ENCODE data around the gene FERMT1. TPM values are rescaled to one million over a fixed set of nuclear protein-coding genes. Genes with fewer than 3 reads are reported as not detected.

Gene FERMT1
- total and polyA plus RNA-seq, 2 of the 13 experiments (the other 11 are each of a cell fraction or from before 2014, with no cell fraction given), result 15.8 to 29.5 TPM

DNA sequence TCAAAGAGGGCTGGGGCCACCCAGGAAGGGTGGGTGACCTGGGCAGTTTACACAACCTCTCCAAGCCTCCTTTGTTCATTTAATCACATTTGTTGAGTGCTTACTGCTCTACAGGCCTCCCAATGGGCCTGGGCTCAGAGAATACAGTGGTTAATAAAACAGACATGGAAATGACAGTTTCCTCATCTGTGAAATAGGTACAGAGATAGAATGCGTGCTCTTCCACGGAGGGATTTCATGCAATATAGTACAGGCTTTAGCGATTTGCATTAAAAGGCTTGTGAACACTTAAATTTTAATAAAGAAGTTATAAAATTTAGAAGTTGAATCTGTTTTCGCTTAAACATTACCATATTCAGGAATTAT, 802 bp upstream of the FERMT1 start (continued):
- TF ChIP-seq, protein P1, sequence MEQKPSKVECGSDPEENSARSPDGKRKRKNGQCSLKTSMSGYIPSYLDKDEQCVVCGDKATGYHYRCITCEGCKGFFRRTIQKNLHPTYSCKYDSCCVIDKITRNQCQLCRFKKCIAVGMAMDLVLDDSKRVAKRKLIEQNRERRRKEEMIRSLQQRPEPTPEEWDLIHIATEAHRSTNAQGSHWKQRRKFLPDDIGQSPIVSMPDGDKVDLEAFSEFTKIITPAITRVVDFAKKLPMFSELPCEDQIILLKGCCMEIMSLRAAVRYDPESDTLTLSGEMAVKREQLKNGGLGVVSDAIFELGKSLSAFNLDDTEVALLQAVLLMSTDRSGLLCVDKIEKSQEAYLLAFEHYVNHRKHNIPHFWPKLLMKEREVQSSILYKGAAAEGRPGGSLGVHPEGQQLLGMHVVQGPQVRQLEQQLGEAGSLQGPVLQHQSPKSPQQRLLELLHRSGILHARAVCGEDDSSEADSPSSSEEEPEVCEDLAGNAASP (CRISPR knock-in tag; IDR thresholded peaks at IDR 0.05; ENCODE audit: borderline replicate concordance), result peak; percentile 65; the same call in 1 of the 2 replicates
- TF ChIP-seq NFYC (CRISPR knock-in tag; IDR thresholded peaks at IDR 0.05) (0 out of 2 replicates have a peak, but pooled peaks have one; percentile 24), ZNF577 (CRISPR knock-in tag; IDR thresholded peaks at IDR 0.05; ENCODE audit: borderline replicate concordance, low read depth) (no peak), MAFG (CRISPR knock-in tag; IDR thresholded peaks at IDR 0.05) (no peak), ZMYM4 (CRISPR knock-in tag; IDR thresholded peaks at IDR 0.05) (no peak), ZNF883 (CRISPR knock-in tag; IDR thresholded peaks at IDR 0.05; ENCODE audit: not compliant biosample characterization) (no peak), ZNF629 (CRISPR knock-in tag; conservative IDR thresholded peaks at IDR 0.05) (peak; percentile 98), GATAD2A (CRISPR knock-in tag; IDR thresholded peaks at IDR 0.05) (peak; percentile 43; the same call in 1 of the 2 replicates), ZBTB21 (CRISPR knock-in tag; IDR thresholded peaks at IDR 0.05) (no peak), ZKSCAN1 (IDR thresholded peaks at IDR 0.05; ENCODE audit: low read length) (no peak), RFXAP (CRISPR knock-in tag; IDR thresholded peaks at IDR 0.05; ENCODE audit: borderline replicate concordance) (0 out of 2 replicates have a peak, but pooled peaks have one; percentile 10), ZSCAN30 (CRISPR knock-in tag; IDR thresholded peaks at IDR 0.05) (0 out of 2 replicates have a peak, but pooled peaks have one; percentile 38), ZNF598 (CRISPR knock-in tag; IDR thresholded peaks at IDR 0.05; ENCODE audit: borderline replicate concordance) (no peak), THAP11 (CRISPR knock-in tag; IDR thresholded peaks at IDR 0.05) (no peak), IRF2 (CRISPR knock-in tag; IDR thresholded peaks at IDR 0.05) (peak; percentile 4; the same call in 1 of the 2 replicates), NFKB2 (CRISPR knock-in tag; IDR thresholded peaks at IDR 0.05; ENCODE audit: borderline replicate concordance) (no peak), BRCA1 (CRISPR knock-in tag; IDR thresholded peaks at IDR 0.05) (no peak)
- TF ChIP-seq, protein P2, sequence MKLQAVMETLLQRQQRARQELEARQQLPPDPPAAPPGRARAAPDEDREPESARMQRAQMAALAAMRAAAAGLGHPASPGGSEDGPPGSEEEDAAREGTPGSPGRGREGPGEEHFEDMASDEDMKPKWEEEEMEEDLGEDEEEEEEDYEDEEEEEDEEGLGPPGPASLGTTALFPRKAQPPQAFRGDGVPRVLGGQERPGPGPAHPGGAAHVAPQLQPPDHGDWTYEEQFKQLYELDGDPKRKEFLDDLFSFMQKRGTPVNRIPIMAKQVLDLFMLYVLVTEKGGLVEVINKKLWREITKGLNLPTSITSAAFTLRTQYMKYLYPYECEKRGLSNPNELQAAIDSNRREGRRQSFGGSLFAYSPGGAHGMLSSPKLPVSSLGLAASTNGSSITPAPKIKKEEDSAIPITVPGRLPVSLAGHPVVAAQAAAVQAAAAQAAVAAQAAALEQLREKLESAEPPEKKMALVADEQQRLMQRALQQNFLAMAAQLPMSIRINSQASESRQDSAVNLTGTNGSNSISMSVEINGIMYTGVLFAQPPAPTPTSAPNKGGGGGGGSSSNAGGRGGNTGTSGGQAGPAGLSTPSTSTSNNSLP (IDR thresholded peaks at IDR 0.05; ENCODE audit: low read depth, low read length), result no peak
- TF ChIP-seq, protein P3, sequence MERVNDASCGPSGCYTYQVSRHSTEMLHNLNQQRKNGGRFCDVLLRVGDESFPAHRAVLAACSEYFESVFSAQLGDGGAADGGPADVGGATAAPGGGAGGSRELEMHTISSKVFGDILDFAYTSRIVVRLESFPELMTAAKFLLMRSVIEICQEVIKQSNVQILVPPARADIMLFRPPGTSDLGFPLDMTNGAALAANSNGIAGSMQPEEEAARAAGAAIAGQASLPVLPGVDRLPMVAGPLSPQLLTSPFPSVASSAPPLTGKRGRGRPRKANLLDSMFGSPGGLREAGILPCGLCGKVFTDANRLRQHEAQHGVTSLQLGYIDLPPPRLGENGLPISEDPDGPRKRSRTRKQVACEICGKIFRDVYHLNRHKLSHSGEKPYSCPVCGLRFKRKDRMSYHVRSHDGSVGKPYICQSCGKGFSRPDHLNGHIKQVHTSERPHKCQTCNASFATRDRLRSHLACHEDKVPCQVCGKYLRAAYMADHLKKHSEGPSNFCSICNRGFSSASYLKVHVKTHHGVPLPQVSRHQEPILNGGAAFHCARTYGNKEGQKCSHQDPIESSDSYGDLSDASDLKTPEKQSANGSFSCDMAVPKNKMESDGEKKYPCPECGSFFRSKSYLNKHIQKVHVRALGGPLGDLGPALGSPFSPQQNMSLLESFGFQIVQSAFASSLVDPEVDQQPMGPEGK (CRISPR knock-in tag; IDR thresholded peaks at IDR 0.05), result peak; percentile 79; the same call in 1 of the 2 replicates
- TF ChIP-seq, protein P4, sequence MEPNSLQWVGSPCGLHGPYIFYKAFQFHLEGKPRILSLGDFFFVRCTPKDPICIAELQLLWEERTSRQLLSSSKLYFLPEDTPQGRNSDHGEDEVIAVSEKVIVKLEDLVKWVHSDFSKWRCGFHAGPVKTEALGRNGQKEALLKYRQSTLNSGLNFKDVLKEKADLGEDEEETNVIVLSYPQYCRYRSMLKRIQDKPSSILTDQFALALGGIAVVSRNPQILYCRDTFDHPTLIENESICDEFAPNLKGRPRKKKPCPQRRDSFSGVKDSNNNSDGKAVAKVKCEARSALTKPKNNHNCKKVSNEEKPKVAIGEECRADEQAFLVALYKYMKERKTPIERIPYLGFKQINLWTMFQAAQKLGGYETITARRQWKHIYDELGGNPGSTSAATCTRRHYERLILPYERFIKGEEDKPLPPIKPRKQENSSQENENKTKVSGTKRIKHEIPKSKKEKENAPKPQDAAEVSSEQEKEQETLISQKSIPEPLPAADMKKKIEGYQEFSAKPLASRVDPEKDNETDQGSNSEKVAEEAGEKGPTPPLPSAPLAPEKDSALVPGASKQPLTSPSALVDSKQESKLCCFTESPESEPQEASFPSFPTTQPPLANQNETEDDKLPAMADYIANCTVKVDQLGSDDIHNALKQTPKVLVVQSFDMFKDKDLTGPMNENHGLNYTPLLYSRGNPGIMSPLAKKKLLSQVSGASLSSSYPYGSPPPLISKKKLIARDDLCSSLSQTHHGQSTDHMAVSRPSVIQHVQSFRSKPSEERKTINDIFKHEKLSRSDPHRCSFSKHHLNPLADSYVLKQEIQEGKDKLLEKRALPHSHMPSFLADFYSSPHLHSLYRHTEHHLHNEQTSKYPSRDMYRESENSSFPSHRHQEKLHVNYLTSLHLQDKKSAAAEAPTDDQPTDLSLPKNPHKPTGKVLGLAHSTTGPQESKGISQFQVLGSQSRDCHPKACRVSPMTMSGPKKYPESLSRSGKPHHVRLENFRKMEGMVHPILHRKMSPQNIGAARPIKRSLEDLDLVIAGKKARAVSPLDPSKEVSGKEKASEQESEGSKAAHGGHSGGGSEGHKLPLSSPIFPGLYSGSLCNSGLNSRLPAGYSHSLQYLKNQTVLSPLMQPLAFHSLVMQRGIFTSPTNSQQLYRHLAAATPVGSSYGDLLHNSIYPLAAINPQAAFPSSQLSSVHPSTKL (CRISPR knock-in tag; IDR thresholded peaks at IDR 0.05), result peak; percentile 68; the same call in 1 of the 2 replicates
- TF ChIP-seq, protein P5, sequence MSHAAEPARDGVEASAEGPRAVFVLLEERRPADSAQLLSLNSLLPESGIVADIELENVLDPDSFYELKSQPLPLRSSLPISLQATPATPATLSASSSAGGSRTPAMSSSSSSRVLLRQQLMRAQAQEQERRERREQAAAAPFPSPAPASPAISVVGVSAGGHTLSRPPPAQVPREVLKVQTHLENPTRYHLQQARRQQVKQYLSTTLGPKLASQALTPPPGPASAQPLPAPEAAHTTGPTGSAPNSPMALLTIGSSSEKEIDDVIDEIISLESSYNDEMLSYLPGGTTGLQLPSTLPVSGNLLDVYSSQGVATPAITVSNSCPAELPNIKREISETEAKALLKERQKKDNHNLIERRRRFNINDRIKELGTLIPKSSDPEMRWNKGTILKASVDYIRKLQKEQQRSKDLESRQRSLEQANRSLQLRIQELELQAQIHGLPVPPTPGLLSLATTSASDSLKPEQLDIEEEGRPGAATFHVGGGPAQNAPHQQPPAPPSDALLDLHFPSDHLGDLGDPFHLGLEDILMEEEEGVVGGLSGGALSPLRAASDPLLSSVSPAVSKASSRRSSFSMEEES (CRISPR knock-in tag; IDR thresholded peaks at IDR 0.05), result 0 out of 2 replicates have a peak, but pooled peaks have one; percentile 50
